Kidney (tissue), 14 donors: Measurements from ENCODE around the gene GREB1. TPM values are rescaled to one million over a fixed set of nuclear protein-coding genes. Genes with fewer than 3 reads are reported as not detected.
A peak's percentile ranks its signal among the peaks of the same experiment; 100 is the strongest.

Experiments used
- DNase-seq, 5 donors: peaks; one replicate each; pipeline ENCODE4 v3.0.0-alpha.2; 2013 to 2020
- FAIRE-seq: peaks from 2 replicates; lab custom pipeline; 2012; peaks lifted over from hg19 to GRCh38; lab: Jason Lieb, UNC
- H3K27ac ChIP-seq, 2 donors: one replicate each; pipeline ENCODE4 v1.7.0; 2013; ENCODE audit warnings: low read depth in 2 of 2, low read length in 2 of 2, inconsistent platforms in 1 of 2
- H3K27me3 ChIP-seq: one replicate; pipeline ENCODE4 v1.7.1; 2013; ENCODE audit warnings: low read length, inconsistent platforms; ENCODE audit not compliant: control insufficient read depth, insufficient read depth
- H3K36me3 ChIP-seq, 3 donors: one replicate each; pipeline versions ENCODE4 v1.7.0 to v1.7.1; 2013; ENCODE audit warnings: low read length in 3 of 3, control low read depth in 1 of 3, inconsistent platforms in 1 of 3; ENCODE audit not compliant: insufficient read depth in 3 of 3, control insufficient read depth in 2 of 3
- H3K4me1 ChIP-seq, 3 donors: one replicate each; pipeline versions ENCODE4 v1.7.0 to v1.7.1; 2013; ENCODE audit warnings: low read length in 3 of 3, inconsistent platforms in 1 of 3, low read depth in 1 of 3; ENCODE audit not compliant: control insufficient read depth in 2 of 3, insufficient read depth in 2 of 3
- H3K4me3 ChIP-seq, 3 donors: one replicate each; pipeline versions ENCODE4 v1.7.0 to v1.8.1; 2013; ENCODE audit warnings: low read length in 3 of 3, control low read depth in 1 of 3, inconsistent platforms in 1 of 3
- H3K9ac ChIP-seq, 3 donors: one replicate each; pipeline versions ENCODE4 v1.7.0 to v1.7.1; 2013; ENCODE audit warnings: low read length in 3 of 3, control low read depth in 1 of 3, inconsistent platforms in 1 of 3
- H3K9me3 ChIP-seq, 3 donors: one replicate each; pipeline versions ENCODE4 v1.7.0 to v1.7.1; 2013; ENCODE audit warnings: low read length in 3 of 3, control low read depth in 1 of 3, inconsistent platforms in 1 of 3; ENCODE audit not compliant: control insufficient read depth in 2 of 3, insufficient read depth in 1 of 3
- intact Hi-C: fragments of 100-400 bp; cut with DNase I; formaldehyde crosslinking; loops from one replicate; pipeline ENCODE4 v1.11.1; 2022
- microRNA-seq: library from miRNA; unstranded; fragments of <30 nt; microRNA quantifications from one replicate; pipeline ENCODE4 v1.2.0, GENCODE V29; 2020
- polyA plus RNA-seq: library from polyadenylated mRNA; stranded (reverse); fragments of 350-450 nt; fragmentation: Illumina TruSeq; extraction: RNeasy Lipid Tissue Mini Kit (QIAGEN cat#74804); gene quantifications from one replicate; pipeline ENCODE4 v1.2.3, GENCODE V29; 2014; ENCODE audit warnings: low read depth, low replicate concordance; ENCODE audit not compliant: insufficient read depth
- total RNA-seq: library from RNA; stranded (reverse); fragmentation: NEBNext Ultra II Directional; extraction: Animal tissue kit (Norgen Biotek cat#: 25700); gene quantifications from one replicate; pipeline ENCODE4 v1.2.1, GENCODE V29; 2021
- TF ChIP-seq, protein P1 (sequence below): IDR thresholded peaks from 3 replicates; pipeline ENCODE4 v1.5.1; 2012; ENCODE audit warnings: mild to moderate bottlenecking, moderate library complexity, borderline replicate concordance; ENCODE audit not compliant: insufficient read depth; ENCODE audit errors: extremely low read depth
- donor health status: control.
- donor health status: control.
- donor health status: control.
- donor health status: control.
- donor health status: control.
- donor health status: DM: yes; HTN: yes; CAD: no.
- donor health status: Normal renal cell carcinoma (clear cell type).

Gene GREB1
- total and polyA plus RNA-seq, 2 donors from 2014 or later = 0.98 to 1.8 TPM

DNA sequence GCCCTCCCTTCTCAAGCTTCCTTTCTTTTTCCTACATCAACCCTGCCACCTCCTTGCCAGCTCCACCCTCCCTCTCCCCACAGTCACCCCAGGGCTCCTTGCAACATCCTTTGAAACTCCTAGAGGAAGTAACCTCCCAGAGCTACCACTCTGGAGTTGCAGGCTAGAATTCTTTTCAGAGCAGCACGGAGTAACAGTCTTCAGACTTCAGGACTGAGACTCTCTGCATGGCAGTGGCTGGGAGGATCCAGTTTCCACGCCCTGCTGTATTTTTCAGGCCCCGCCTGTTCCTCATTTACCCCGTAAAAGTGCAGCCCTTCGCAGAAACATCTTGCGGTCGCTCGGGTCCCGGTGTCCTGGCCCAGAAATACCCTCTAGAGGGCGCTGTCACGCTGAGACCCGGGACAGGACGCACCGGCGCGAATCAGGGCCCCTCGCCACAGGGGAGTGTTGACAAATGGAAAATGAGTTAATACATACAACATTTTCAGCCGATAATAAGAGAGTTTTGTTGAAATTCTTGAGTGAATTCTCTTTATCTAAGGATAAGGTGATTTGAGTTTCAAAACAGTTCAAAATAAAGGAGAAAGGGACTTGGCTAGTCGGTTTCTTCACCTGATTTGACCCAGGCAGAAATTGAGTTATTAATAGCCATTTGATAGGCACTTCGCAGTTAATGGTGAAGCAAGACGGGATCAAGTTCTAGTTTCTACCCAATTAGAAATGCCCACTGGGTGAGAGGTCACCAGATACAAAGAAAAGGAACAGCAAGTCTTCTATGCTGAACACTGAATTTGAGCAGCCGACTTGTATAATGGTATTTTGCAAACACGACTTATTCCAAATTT lies 154.6 kb downstream of the GREB1 start:
- Histone ChIP-seq H3K9ac (peak overlapping the region in 1 of 3 donors; percentile 5), H3K4me3 (peak overlapping the region in 2 of 3 donors; percentile 21 to 24), H3K27me3 (no peaks in the 10 kb centered on the region), H3K27ac (no peak overlapping the region), H3K36me3 (no peaks in the 10 kb centered on the region), H3K4me1 (peaks cover 0 to 5% (median 3%) of the 10 kb centered on the region in 3 donors), H3K9me3 (no peaks in the 10 kb centered on the region)
- FAIRE-seq (no peak), DNase-seq (peak; percentile 85 to 91 (median 87))
- TF ChIP-seq, protein P1, sequence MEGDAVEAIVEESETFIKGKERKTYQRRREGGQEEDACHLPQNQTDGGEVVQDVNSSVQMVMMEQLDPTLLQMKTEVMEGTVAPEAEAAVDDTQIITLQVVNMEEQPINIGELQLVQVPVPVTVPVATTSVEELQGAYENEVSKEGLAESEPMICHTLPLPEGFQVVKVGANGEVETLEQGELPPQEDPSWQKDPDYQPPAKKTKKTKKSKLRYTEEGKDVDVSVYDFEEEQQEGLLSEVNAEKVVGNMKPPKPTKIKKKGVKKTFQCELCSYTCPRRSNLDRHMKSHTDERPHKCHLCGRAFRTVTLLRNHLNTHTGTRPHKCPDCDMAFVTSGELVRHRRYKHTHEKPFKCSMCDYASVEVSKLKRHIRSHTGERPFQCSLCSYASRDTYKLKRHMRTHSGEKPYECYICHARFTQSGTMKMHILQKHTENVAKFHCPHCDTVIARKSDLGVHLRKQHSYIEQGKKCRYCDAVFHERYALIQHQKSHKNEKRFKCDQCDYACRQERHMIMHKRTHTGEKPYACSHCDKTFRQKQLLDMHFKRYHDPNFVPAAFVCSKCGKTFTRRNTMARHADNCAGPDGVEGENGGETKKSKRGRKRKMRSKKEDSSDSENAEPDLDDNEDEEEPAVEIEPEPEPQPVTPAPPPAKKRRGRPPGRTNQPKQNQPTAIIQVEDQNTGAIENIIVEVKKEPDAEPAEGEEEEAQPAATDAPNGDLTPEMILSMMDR = peak; percentile 69
- intact Hi-C loops = loop anchor here (10.0 kb wide), 1 partner anchor 266 kb away; no protein-coding TSS in a partner anchor

DNA sequence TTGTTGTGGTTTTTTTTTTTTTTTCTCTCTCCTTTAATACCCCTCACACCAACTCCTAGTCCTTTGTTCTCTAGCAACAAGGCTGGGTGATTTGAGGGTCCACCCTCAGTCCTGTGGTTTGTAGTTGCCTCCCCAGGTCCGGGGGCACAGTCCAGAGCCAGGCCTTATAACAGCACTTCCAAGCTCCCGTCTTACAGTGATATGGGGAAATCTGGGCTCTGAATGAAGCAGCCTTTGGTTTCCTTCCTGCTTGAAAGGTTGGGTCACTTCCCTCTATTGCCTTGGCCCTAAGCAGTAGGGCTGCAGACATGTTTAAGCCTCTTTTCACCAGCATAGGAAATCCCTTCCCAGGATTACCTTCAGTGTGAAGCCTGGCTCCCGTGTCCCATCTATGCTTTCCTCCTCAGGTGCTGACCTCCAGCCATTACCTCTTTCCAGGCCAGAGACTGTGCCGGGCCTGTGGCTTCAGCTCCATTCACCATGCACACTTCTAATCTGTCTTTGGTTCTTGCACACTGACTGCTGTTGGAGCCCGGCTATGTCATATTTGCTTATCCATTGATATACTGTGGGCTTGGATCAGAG lies 157.3 kb downstream of the GREB1 start:
- Histone ChIP-seq H3K27ac (no peak overlapping the region), H3K4me1 (peaks cover 0 to 5% (median 3%) of the 10 kb centered on the region in 3 donors), H3K9me3 (no peaks in the 10 kb centered on the region), H3K9ac (no peak overlapping the region), H3K4me3 (no peak overlapping the region), H3K27me3 (no peaks in the 10 kb centered on the region), H3K36me3 (no peaks in the 10 kb centered on the region)
- intact Hi-C loops = loop anchor here (10.0 kb wide), 1 partner anchor 84 kb away; no protein-coding TSS in a partner anchor
- TF ChIP-seq, protein P1 = no peak
- DNase-seq = no peak
- FAIRE-seq = no peak

Small RNA genes within 50 kb of the gene (microRNA-seq; reads per million reads assigned to microRNA genes)
- not detected for gene MIR4429

Other genes starting within 250 kb of the GREB1 start
- 58.3 TPM for gene ROCK2, start 189.4 kb upstream of the GREB1 start, total RNA-seq
- gene ROCK2, start 189.4 kb upstream of the GREB1 start, polyA plus RNA-seq = 6.7 TPM
- 12.7 TPM for gene E2F6, start 67.9 kb upstream of the GREB1 start, total RNA-seq
- gene E2F6, start 67.9 kb upstream of the GREB1 start, polyA plus RNA-seq = 7.8 TPM
- not detected for gene NTSR2, start 136.2 kb downstream of the GREB1 start, total RNA-seq
- gene NTSR2, start 136.2 kb downstream of the GREB1 start, polyA plus RNA-seq = not detected
- 36.8 TPM for gene LPIN1, start 212.6 kb downstream of the GREB1 start, total RNA-seq
- gene LPIN1, start 212.6 kb downstream of the GREB1 start, polyA plus RNA-seq = 11.8 TPM